IPS-20b (cell line): Measurements from ENCODE around the gene ERP29.
A peak's percentile ranks its signal among the peaks of the same experiment; 100 is the strongest.

Experiments used
- H3K27ac ChIP-seq: one replicate; pipeline ENCODE4 v1.5.1; 2013; ENCODE audit warnings: low read length
- H3K27me3 ChIP-seq: 2 replicates; pipeline ENCODE4 v1.6.1; 2013; ENCODE audit warnings: mild to moderate bottlenecking, low read length, inconsistent platforms; ENCODE audit not compliant: insufficient read depth
- H3K36me3 ChIP-seq: 2 replicates; pipeline ENCODE4 v1.6.1; 2013; ENCODE audit warnings: low read depth, mild to moderate bottlenecking, inconsistent platforms, low read length, moderate library complexity; ENCODE audit not compliant: insufficient read depth
- H3K4me1 ChIP-seq: 2 replicates; pipeline ENCODE4 v1.6.1; 2013; ENCODE audit warnings: mild to moderate bottlenecking, control low read depth, inconsistent platforms, low read length, moderate library complexity; ENCODE audit not compliant: insufficient read depth
- H3K4me3 ChIP-seq: 2 replicates; pipeline ENCODE4 v1.5.1; 2013; ENCODE audit warnings: mild to moderate bottlenecking, low read length, inconsistent platforms
- H3K9ac ChIP-seq: 2 replicates; pipeline ENCODE4 v1.6.1; 2013; ENCODE audit warnings: low read depth, mild to moderate bottlenecking, inconsistent platforms, low read length, moderate library complexity
- H3K9me3 ChIP-seq: 2 replicates; pipeline ENCODE4 v1.6.1; 2013; ENCODE audit warnings: mild to moderate bottlenecking, low read depth, low read length, inconsistent platforms; ENCODE audit not compliant: insufficient read depth

Gene ERP29

DNA sequence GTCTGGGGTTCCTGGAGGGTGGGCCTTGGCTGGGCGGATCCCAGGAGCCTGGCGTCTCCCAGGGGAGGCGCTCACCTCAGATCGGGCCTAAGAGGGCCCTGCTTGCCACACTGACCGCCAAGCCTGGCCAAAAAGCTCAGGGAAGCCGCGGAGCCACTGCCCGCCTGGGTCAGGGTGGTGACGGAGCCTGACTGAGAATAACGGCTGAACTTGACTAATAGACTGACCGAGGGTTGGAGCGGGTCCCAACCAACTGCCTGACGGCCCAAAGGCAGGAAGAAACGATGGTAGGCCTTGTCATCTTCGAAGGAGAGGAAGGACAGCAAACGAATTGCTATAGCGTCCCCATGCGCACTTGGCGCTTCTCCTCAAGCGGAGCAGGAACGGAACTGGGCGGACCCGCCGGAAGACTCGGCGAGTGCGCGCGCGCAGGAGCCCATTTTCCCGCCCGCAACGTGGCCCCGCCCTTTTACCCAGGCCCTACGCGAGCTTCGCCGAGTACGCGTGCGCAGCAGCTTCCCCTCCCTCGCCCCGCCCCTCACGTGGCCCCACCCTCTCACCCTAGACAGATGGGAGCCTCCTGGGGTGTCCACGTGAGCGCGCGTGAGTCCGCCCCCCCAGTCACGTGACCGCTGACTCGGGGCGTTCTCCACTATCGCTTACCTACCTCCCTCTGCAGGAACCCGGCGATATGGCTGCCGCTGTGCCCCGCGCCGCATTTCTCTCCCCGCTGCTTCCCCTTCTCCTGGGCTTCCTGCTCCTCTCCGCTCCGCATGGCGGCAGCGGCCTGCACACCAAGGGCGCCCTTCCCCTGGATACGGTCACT lies at the start of gene ERP29, which contains the start of gene TMEM116:
TSS of gene ERP29 (plus strand) at position 652 of the 826 bp plus-strand sequence. CDS start at position 692, 40 bp downstream.
TSS of gene TMEM116 (minus strand) at position 391 of the 826 bp plus-strand sequence. CDS start 7,895 bp downstream, outside the sequence.
- H3K36me3 ChIP-seq: peaks cover 29% of the 10 kb centered on the region
- no peaks in the 10 kb centered on the region for H3K27me3 ChIP-seq
- peak within 1 kb of the TSS; percentile 99 for H3K9ac ChIP-seq
- H3K27ac ChIP-seq: peak within 1 kb of the TSS; percentile 99
- peaks cover 10% of the 10 kb centered on the region; the same call in 1 of the 2 replicates for H3K4me1 ChIP-seq
- H3K9me3 ChIP-seq: no peaks in the 10 kb centered on the region
- peak within 1 kb of the TSS; percentile 99 for H3K4me3 ChIP-seq

DNA sequence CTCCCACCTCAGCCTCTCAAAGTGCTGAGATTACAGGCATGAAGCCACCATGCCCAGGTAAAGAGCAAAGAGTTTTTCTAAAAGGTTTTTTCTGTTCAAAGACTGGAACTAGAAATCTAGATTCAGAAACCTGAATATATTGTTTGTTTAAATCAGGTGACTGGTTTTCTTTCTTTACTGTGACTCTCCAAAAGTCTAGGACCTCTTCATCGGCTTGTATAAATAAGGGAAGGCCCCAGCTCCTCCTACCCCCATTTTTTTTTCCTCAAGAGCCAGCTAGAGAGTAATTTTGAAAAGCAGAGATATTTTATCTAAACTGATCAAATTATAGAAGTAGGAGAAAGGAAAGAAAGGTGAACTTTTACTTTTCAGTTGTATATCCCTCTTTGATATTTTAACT lies 48.3 kb upstream of the ERP29 start:
- Histone ChIP-seq H3K4me1 (no peaks in the 10 kb centered on the region), H3K36me3 (no peaks in the 10 kb centered on the region), H3K27me3 (no peaks in the 10 kb centered on the region), H3K4me3 (no peak overlapping the region), H3K9me3 (no peaks in the 10 kb centered on the region), H3K9ac (no peak overlapping the region), H3K27ac (no peak overlapping the region)

GRCh38 chr12:111971800-111972199 lies 41.4 kb upstream of the ERP29 start:
- Histone ChIP-seq H3K9me3 (peaks cover 16% of the 10 kb centered on the region), H3K36me3 (no peaks in the 10 kb centered on the region), H3K27ac (no peak overlapping the region), H3K9ac (no peak overlapping the region), H3K27me3 (no peaks in the 10 kb centered on the region), H3K4me3 (no peak overlapping the region), H3K4me1 (no peaks in the 10 kb centered on the region)

- Histone ChIP-seq H3K4me1 (no peaks in the 10 kb centered on the region), H3K27ac (no peak overlapping the region), H3K4me3 (no peak overlapping the region), H3K27me3 (no peaks in the 10 kb centered on the region), H3K9me3 (peaks cover 12% of the 10 kb centered on the region), H3K36me3 (no peaks in the 10 kb centered on the region), H3K9ac (no peak overlapping the region)
These were observed 37.9 kb upstream of the ERP29 start for GRCh38 chr12:111975161-111975931.

DNA sequence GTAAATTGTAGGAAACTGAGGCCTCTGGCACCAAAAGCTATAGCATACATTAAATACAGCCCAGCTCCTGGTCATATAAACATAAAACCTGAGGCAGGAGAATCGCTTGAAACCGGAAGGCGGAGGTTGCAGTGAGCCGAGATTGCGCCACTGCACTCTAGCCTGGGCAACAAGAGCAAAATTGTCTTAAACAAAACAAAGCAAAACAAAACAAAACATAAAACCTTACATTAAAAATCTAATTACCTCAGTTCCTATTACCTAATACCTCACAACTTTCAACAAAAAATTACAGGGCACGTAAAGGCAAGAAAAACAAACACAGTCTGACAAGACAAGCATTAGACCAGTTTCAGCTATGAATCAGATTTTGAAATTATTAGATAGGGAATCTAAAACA lies 36.9 kb upstream of the ERP29 start:
- no peaks in the 10 kb centered on the region for H3K36me3 ChIP-seq
- H3K27ac ChIP-seq: no peak overlapping the region
- H3K4me1 ChIP-seq: no peaks in the 10 kb centered on the region
- H3K27me3 ChIP-seq: no peaks in the 10 kb centered on the region
- H3K4me3 ChIP-seq: no peak overlapping the region
- H3K9ac ChIP-seq: no peak overlapping the region
- H3K9me3 ChIP-seq: peaks cover 4% of the 10 kb centered on the region

GRCh38 chr12:111976860-111977259 lies 36.4 kb upstream of the ERP29 start:
- no peaks in the 10 kb centered on the region for H3K27me3 ChIP-seq
- H3K4me1 ChIP-seq: no peaks in the 10 kb centered on the region
- H3K9ac ChIP-seq: no peak overlapping the region
- no peak overlapping the region for H3K27ac ChIP-seq
- H3K9me3 ChIP-seq: no peaks in the 10 kb centered on the region; the same call in 1 of the 2 replicates
- no peaks in the 10 kb centered on the region for H3K36me3 ChIP-seq
- H3K4me3 ChIP-seq: no peak overlapping the region

- Histone ChIP-seq H3K27ac (no peak overlapping the region), H3K9me3 (no peaks in the 10 kb centered on the region), H3K4me1 (no peaks in the 10 kb centered on the region), H3K36me3 (no peaks in the 10 kb centered on the region), H3K4me3 (no peak overlapping the region), H3K9ac (no peak overlapping the region), H3K27me3 (no peaks in the 10 kb centered on the region)
These were observed 34.7 kb upstream of the ERP29 start for GRCh38 chr12:111978545-111978944.

DNA sequence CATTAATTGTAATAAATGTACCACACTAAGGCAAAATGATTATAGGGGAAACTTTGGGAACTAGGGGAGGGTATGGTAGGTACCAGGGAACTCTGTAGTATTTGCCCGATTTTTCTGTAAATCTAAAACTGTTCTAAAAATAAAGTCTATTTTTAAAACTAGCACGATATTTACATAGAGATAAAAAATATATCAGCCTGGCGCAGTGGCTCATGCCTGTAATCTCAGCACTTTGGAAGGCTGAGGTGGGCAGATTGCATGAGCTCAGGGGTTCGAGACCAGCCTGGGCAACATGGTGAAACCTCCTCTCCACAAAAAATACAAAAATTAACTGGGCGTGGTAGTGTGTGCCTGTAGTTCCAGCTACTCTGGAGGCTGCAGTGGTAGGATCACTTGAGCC lies 32.6 kb upstream of the ERP29 start:
- Histone ChIP-seq H3K9ac (no peak overlapping the region), H3K36me3 (no peaks in the 10 kb centered on the region), H3K27ac (no peak overlapping the region), H3K4me3 (no peak overlapping the region), H3K9me3 (no peaks in the 10 kb centered on the region), H3K27me3 (no peaks in the 10 kb centered on the region), H3K4me1 (no peaks in the 10 kb centered on the region)

- Histone ChIP-seq H3K27ac (no peak overlapping the region), H3K4me3 (no peak overlapping the region), H3K36me3 (no peaks in the 10 kb centered on the region), H3K9me3 (no peaks in the 10 kb centered on the region), H3K9ac (no peak overlapping the region), H3K4me1 (no peaks in the 10 kb centered on the region), H3K27me3 (no peaks in the 10 kb centered on the region)
These were observed 31.2 kb upstream of the ERP29 start for GRCh38 chr12:111981987-111982386.

- H3K36me3 ChIP-seq: no peaks in the 10 kb centered on the region
- no peak overlapping the region for H3K27ac ChIP-seq
- H3K4me1 ChIP-seq: no peaks in the 10 kb centered on the region
- H3K9me3 ChIP-seq: no peaks in the 10 kb centered on the region
- H3K9ac ChIP-seq: no peak overlapping the region
- H3K27me3 ChIP-seq: no peaks in the 10 kb centered on the region
- no peak overlapping the region for H3K4me3 ChIP-seq
These were observed 28.4 kb upstream of the ERP29 start for GRCh38 chr12:111984820-111985219.

GRCh38 chr12:111991535-111991934 lies 21.7 kb upstream of the ERP29 start:
- Histone ChIP-seq H3K27ac (no peak overlapping the region), H3K9me3 (no peaks in the 10 kb centered on the region), H3K36me3 (no peaks in the 10 kb centered on the region), H3K9ac (no peak overlapping the region), H3K4me1 (no peaks in the 10 kb centered on the region), H3K27me3 (no peaks in the 10 kb centered on the region), H3K4me3 (no peak overlapping the region)

GRCh38 chr12:111991946-111992345 lies 21.3 kb upstream of the ERP29 start:
- no peak overlapping the region for H3K9ac ChIP-seq
- H3K9me3 ChIP-seq: no peaks in the 10 kb centered on the region
- no peak overlapping the region for H3K4me3 ChIP-seq
- H3K4me1 ChIP-seq: no peaks in the 10 kb centered on the region
- no peaks in the 10 kb centered on the region for H3K36me3 ChIP-seq
- no peaks in the 10 kb centered on the region for H3K27me3 ChIP-seq
- H3K27ac ChIP-seq: no peak overlapping the region
